HG02870 (cell line): Measurements from ENCODE around the gene SAT2.

Experiments
- ATAC-seq: cut with Tn5 transposase; IDR thresholded peaks from one replicate; pipeline ENCODE4 v1.9.1; 2021; ENCODE audit warnings: mild to moderate bottlenecking, moderate library complexity; ENCODE audit not compliant: unreplicated experiment

SAT2 gene

GRCh38 chr17:7592422-7593021 lies 35.1 kb downstream of the SAT2 start:
- no peak for ATAC-seq

DNA sequence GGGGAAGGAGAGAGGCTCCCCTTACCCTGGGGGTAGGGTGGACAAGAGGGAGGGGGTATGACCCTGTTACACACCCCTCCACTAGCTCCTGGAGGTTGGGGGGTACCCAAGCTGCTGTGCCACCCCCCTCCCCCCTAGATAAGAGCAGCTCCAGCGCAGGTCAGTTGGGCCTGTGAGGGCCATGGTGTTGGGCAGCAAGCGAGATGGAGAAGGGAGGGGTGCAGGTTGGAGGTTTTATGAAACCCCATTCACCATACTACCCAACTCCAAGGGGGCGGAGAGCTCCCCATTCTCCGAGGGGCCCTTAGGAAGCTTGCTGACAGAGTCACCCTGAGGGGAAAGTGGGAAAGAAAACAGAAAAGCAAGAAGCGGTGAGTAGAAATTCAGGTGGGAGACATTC lies 36.0 kb downstream of the SAT2 start:
- no peak for ATAC-seq

- ATAC-seq = no peak
These were observed 36.9 kb downstream of the SAT2 start for GRCh38 chr17:7590743-7591142.

DNA sequence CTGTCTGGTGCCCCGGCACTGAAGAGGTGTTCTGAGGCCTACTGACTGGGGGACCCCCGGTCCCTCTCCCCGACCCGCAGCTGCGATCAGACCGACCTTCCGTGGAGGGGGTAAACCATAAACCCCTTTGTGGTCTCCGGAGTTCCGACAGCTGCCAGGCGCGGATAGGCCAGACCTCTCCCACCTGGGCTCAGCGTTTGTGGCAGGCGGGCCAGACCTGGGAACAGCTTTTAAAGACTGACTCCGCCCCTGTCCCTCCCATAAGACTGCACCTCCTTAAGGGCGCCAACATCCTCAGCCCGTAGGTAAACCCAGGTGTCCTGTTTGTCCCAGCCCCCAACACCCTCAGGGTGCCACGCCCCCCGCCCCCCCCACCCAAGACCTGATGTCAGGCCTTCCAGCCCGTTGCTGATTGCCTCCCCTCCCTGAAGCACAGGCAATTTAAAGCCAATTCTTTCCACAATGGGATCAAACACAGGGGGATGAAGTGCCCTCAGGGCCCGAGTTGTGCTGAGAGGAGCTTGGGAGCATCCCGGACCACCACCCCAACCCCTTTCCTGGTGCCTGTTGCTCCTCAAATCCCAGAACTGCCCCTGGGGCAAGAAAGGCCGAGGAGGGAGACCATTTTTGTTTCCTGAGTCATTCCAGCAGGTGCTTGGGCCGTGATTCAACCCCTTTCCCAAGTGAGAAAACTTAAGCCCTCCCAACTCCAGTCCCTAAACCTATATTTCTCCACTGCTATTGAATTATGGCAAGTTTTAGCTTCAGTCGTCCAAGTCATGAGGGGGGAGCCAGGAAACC lies 37.5 kb downstream of the SAT2 start, which contains the start of gene SOX15:
SOX15 (minus strand) TSS at position 204 of the 801 bp plus-strand sequence. CDS start 418 bp downstream, outside the sequence.
- no peak for ATAC-seq

- ATAC-seq = no peak
These were observed 38.3 kb downstream of the SAT2 start for GRCh38 chr17:7589204-7589868.

DNA sequence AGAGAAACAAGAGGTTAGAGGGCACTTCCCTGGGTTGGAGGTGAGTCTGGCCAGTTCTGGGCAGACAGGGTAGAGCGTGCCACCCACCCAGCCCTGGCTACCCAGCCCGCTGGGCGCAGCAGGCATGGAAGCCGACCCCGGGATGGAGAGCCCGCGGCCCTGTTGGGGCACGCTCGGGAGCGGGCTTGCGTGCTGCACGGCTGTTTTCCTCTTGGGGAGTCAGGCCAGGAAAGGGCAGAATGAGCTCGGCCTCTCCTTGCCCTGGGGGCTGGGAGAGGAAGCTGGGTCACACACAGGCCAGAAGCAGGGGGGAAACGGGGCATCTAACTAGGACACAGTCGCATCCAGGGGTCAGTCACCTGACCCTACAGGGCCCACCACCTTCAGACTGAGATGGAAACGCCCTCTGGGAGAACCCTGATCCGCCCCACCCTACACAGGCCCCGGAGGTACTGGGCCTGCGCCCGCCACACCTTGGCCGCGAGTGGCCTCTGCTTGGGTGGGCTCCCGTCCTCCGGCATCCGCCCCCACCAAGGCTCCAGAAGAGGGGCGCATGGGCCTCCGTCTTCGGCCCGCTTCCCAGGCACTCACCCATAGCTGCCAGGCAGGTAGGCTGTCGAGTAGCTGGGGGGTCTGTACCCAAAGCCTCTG lies 38.9 kb downstream of the SAT2 start:
- no peak for ATAC-seq

DNA sequence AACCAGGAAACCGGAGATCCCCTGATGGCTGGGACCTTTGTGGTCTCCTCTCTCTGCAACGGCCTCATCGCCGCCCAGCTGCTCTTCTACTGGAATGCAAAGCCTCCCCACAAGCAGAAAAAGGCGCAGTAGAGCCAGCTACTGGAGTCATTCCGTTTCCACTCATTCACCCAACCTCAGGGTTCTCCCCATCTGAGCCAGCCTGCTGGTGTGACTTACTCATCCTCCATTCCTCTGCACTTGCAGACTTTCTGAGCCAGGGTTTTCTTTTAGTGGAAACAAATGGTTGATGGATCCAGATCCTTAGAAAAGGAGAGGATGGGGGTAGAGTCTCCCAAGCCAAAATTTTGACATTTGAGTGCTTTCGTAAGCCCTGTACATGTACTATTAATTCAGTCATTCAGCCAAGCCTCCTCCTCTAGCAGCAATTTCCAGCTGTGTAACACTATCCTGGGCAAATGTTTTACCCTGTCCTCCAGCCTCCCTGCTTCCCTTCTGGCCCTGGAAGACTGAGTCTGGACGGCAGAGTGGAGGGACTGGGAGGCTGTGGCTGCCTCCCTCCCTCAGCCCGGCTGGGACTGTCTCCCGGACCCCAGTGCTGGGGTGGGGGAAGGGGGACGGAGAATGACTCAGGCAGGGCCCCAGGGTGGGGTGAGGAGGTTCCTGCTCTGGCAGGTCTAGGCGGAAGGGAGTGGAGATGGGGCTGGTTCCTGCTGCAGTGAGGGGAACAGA lies 40.0 kb downstream of the SAT2 start:
- no peak for ATAC-seq

DNA sequence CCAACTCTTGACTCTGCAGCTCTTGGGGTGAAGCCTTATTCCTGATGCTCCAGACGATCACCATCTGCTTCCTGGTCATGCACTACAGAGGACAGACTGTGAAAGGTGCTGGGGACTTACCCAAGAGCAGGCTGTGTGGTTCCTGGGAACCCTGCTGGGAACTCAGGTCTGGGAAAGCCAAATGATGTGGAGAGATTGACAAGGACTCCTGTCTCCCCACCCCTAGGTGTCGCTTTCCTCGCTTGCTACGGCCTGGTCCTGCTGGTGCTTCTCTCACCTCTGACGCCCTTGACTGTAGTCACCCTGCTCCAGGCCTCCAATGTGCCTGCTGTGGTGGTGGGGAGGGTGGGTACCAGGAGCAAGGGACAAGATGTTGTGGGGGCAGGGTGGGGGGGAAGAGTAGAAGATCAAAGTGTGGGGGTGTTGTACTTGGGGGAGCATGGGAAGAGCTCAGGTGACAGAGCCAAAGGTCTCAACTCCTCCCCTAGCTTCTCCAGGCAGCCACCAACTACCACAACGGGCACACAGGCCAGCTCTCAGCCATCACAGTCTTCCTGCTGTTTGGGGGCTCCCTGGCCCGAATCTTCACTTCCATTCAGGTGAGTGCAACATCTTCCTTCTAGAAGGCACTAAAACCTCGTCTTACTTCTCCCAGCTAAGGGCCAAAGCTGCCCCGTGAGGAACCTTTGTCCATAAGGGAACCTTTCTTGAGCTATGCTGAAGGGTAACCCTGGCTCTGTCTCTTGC lies 40.8 kb downstream of the SAT2 start:
- no peak for ATAC-seq

GRCh38 chr17:7583253-7584109 lies 44.1 kb downstream of the SAT2 start, which contains the start of gene MPDU1:
Gene MPDU1 (plus strand): TSS chr17:7583852. CDS start chr17:7583863, 11 bp downstream.
- peak; percentile 70 for ATAC-seq

DNA sequence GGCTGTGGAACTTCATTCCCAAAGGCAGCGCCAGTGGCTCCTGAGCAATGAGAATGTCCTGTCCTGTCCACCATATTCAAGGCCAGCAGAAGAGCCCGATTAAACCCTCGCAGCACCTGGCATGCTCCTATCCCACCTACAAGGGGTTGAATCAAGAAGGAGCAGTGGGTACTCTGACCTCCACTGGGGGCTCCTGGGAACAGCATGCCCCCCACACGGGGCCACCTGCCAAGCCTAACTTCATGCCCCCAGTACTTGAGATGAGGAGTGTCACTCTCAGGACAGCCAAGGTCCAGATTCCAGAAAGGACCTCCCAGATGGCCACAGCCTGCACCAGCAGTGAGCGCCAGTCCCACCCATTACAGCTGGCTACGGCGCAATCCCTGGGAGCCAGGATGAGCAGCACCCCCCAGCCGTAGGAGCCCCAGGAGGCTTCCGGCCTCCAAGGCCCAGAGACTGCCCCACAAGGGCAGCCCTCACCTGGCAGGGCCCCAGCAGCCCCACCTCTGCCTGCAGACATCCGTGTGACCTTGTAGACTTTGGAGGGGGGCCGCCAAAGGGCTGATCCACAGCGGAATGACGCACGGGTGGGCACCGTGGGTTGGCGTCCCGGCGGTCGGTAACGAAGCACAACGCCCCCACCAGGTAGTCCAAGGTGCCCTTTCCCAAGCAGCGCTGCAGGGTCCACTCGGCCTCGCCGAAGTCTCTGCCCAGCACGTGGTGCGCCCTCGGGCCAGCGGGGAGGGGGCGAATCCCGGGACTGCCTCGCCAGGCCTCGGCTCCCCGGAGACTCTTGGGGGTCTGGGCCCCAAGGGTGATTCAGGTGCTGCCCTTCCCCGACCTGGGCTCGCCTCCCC lies 45.0 kb downstream of the SAT2 start:
- ATAC-seq = no peak

- no peak for ATAC-seq
These were observed 46.7 kb downstream of the SAT2 start for GRCh38 chr17:7580604-7581575.

GRCh38 chr17:7579834-7580603 lies 47.6 kb downstream of the SAT2 start:
- ATAC-seq = no peak

DNA sequence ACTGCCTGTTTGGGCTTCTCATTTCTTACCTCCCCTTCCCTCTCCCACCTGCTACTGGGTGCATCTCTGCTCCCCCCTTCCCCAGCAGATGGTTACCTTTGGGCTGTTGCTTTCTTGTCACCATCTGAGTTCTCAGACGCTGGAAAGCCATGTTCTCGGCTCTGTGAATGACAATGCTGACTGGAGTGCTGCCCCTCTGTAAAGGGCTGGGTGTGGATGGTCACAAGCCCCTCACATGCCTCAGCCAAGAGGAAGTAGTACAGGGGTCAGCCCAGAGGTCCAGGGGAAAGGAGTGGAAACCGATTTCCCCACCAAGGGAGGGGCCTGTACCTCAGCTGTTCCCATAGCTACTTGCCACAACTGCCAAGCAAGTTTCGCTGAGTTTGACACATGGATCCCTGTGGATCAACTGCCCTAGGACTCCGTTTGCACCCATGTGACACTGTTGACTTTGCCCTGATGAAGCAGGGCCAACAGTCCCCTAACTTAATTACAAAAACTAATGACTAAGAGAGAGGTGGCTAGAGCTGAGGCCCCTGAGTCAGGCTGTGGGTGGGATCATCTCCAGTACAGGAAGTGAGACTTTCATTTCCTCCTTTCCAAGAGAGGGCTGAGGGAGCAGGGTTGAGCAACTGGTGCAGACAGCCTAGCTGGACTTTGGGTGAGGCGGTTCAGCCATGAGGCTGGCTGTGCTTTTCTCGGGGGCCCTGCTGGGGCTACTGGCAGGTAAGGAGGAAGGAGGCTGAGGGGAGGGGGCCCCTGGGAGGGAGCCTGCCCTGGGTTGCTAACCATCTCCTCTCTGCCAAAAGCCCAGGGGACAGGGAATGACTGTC lies 48.4 kb downstream of the SAT2 start, which contains the start of gene CD68:
CD68 (plus strand) TSS at position 638 of the 833 bp plus-strand sequence; CDS start at position 678, 40 bp downstream.
- ATAC-seq = peak; percentile 55

DNA sequence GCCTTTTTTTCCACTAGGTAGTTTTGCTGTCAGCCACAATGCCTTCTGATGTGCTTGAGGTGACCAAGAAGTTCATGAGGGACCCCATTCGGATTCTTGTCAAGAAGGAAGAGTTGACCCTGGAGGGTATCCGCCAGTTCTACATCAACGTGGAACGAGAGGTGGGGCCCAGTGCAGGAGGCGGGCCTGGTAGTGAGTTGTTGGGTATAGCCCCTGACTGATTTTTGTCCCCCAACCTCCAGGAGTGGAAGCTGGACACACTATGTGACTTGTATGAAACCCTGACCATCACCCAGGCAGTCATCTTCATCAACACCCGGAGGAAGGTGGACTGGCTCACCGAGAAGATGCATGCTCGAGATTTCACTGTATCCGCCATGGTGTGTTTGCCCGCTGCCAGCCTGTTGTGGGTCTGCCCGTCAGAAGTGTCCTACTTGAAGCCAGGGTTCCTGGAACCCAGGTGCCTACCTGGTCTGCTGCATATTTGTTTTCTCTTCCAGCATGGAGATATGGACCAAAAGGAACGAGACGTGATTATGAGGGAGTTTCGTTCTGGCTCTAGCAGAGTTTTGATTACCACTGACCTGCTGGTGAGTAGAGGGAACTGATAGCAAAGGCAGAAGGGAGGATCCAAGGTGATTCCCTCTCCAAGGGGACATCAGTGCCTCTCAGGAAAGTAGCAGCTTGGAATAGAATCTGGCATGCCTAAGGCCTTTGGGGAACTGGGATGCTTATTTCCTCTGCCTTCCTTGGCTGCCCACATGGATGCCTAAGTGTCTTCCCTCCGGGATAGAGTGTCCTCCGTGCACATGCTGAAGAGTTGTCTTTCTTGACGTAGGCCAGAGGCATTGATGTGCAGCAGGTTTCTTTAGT lies 50.1 kb downstream of the SAT2 start:
- ATAC-seq = no peak
